ENCODE data around the gene CACUL1. TPM values are rescaled to one million over a fixed set of nuclear protein-coding genes. Genes with fewer than 3 reads are reported as not detected.

CACUL1 gene
- total and polyA plus RNA-seq, 9 of the 15 experiments (the other 6 are each of a cell fraction or from before 2014, with no cell fraction given): 4.5 to 17.1 (median 13.5) TPM

DNA sequence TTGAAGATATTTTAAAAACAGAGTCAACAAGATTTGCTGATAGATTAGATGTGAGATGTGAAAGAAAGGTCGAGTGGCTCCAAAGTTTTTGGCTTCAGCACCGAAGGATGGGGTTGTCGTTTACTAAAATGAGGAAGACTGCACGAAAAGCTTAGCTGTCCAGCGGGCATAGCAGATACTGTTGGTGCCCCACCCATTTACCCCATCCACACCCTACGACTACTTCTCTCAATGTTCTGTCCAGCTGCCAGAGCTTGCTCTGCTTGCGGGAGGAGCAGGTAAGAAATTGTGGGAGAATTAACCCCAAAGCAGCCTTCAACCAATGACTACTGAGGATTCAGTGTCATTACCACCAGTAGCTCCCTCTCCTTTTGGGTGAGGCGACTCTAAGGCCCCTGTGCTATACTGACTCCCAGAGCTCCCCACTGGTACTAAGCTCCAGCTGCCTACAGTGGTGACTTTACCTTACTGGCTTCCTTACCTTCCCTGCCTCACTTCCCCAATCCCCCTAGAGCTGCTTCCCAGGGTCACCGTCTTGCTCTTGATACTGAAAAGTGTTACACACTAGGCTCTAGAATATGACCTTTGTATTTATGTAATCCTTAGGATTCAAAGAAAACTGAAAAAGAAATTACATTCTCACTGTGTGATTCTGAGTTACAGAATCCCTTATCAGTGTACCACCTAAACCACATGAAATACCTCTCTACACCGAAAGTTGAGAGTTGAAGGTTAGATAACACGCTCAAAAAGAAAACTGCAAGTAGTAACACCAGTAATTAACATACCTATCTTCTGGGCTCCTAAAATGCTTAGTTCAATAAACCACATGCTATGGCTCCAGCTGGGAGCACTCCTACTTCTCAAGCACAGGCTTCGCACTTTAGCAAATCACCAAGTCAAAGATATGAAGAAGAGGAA, 22.3 kb downstream of the CACUL1 start:
- Histone ChIP-seq H3K4me2 (ENCODE audit: insufficient read depth, low read length) (no peak overlapping the region; the same call in 1 of the 2 replicates), H3K27ac (ENCODE audit: extremely low read depth, low read depth, low read length) (no peak overlapping the region), H3K36me3 (ENCODE audit: control insufficient read depth, insufficient read depth, low read length) (peaks cover 9% of the 10 kb centered on the region; the same call in 1 of the 3 replicates), H3K79me2 (ENCODE audit: control insufficient read depth, insufficient read depth, low read length) (peaks cover 84% of the 10 kb centered on the region), H2AFZ (ENCODE audit: low read depth, low read length) (no peak overlapping the region), H3K9me3 (replicated peaks; ENCODE audit: control insufficient read depth, insufficient read depth, low read depth, low read length) (no peaks in the 10 kb centered on the region), H4K20me1 (replicated peaks; ENCODE audit: control insufficient read depth, insufficient read depth, low read length) (peaks cover 26% of the 10 kb centered on the region), H3K27me3 (ENCODE audit: control insufficient read depth in 2 of 2, insufficient read depth in 2 of 2, low read length in 2 of 2) (no peaks in the 10 kb centered on the region), H3K4me1 (replicated peaks in 1 of 2; ENCODE audit: control insufficient read depth in 2 of 2, insufficient read depth in 2 of 2, low read length in 2 of 2) (peaks cover 7 to 23% of the 10 kb centered on the region in 2 experiments; a peak in 3 of 5 replicates), H3K9me1 (ENCODE audit: control insufficient read depth, insufficient read depth, low read length) (no peaks in the 10 kb centered on the region), H3K4me3 (no peak overlapping the region), H3K9ac (ENCODE audit: insufficient read depth in 1 of 2, low read depth in 2 of 2, low read length in 2 of 2) (no peak overlapping the region)
- ChIA-PET CTCF (ENCODE audit: low intra/inter-chr PET ratio) (no interaction called here), POLR2A (interaction anchor here (0.8 to 1.1 kb wide), 3 partner anchors 11 to 22 kb away, joined by 3 to 4 read pairs (median 4); partner anchors contain the start of gene CACUL1)
- in situ Hi-C loops (cut with MboI): no loop called here
- FAIRE-seq: no peak
- TF ChIP-seq ZFX (CRISPR knock-in tag; IDR thresholded peaks at IDR 0.05): no peak
- no peak for TF ChIP-seq FOXM1 (IDR thresholded peaks at IDR 0.05; ENCODE audit: low read depth)
- no peak for TF ChIP-seq FOXM1 (CRISPR knock-in tag; IDR thresholded peaks at IDR 0.05; ENCODE audit: low read depth)
- no peak for TF ChIP-seq ZNF699 (CRISPR knock-in tag; IDR thresholded peaks at IDR 0.05; ENCODE audit: insufficient replicate concordance)
- TF ChIP-seq HSF4 (CRISPR knock-in tag; IDR thresholded peaks at IDR 0.05; ENCODE audit: borderline replicate concordance): no peak
- TF ChIP-seq CBFA2T3 (IDR thresholded peaks at IDR 0.05): 0 out of 2 replicates have a peak, but pooled peaks have one; percentile 11
- 0 out of 2 replicates have a peak, but pooled peaks have one; percentile 14 for TF ChIP-seq TEAD4 (IDR thresholded peaks at IDR 0.05; ENCODE audit: low read length)
- no peak for TF ChIP-seq TEAD4 (CRISPR knock-in tag; IDR thresholded peaks at IDR 0.05; ENCODE audit: borderline replicate concordance)
- TF ChIP-seq, protein P1, sequence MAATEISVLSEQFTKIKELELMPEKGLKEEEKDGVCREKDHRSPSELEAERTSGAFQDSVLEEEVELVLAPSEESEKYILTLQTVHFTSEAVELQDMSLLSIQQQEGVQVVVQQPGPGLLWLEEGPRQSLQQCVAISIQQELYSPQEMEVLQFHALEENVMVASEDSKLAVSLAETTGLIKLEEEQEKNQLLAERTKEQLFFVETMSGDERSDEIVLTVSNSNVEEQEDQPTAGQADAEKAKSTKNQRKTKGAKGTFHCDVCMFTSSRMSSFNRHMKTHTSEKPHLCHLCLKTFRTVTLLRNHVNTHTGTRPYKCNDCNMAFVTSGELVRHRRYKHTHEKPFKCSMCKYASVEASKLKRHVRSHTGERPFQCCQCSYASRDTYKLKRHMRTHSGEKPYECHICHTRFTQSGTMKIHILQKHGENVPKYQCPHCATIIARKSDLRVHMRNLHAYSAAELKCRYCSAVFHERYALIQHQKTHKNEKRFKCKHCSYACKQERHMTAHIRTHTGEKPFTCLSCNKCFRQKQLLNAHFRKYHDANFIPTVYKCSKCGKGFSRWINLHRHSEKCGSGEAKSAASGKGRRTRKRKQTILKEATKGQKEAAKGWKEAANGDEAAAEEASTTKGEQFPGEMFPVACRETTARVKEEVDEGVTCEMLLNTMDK (IDR thresholded peaks at IDR 0.05; ENCODE audit: borderline replicate concordance, insufficient read depth, low read depth, low read length, poor library complexity, severe bottlenecking): no peak
- TF ChIP-seq L3MBTL2 (IDR thresholded peaks at IDR 0.05): peak; percentile 49; the same call in 1 of the 2 replicates
- no peak for DNase-seq (ENCODE audit: extremely low read depth in 1 of 4, low spot score in 3 of 4)
- intact Hi-C loops (cut with micrococcal nuclease): no loop called here
- no TSS peak for BruUV-seq (replicated peaks)
- WGBS (ENCODE audit: insufficient coverage, low coverage, missing lambda C conversion rate): 36% methylated on average over 11 of the region's 12 CpGs
- peak; percentile 74 for ATAC-seq

Data from K562 (cell line).